GM21723 (cell line): ENCODE data around the gene FAN1.
"Not testable (repeated sequence)": the region's sequence is repeated elsewhere in the genome, so short reads cannot be mapped to it uniquely, and the experiment has no call there.

Experiments
- ATAC-seq: cut with Tn5 transposase; IDR thresholded peaks from one replicate; pipeline ENCODE4 v1.9.1; 2021; ENCODE audit warnings: mild to moderate bottlenecking, moderate library complexity; ENCODE audit not compliant: unreplicated experiment

The FAN1 gene

GRCh38 chr15:30903497-30904187 is at the start of gene FAN1:
Gene FAN1 (plus strand): TSS chr15:30903915. CDS start chr15:30904664, 749 bp downstream.
- peak; percentile 93 for ATAC-seq

DNA sequence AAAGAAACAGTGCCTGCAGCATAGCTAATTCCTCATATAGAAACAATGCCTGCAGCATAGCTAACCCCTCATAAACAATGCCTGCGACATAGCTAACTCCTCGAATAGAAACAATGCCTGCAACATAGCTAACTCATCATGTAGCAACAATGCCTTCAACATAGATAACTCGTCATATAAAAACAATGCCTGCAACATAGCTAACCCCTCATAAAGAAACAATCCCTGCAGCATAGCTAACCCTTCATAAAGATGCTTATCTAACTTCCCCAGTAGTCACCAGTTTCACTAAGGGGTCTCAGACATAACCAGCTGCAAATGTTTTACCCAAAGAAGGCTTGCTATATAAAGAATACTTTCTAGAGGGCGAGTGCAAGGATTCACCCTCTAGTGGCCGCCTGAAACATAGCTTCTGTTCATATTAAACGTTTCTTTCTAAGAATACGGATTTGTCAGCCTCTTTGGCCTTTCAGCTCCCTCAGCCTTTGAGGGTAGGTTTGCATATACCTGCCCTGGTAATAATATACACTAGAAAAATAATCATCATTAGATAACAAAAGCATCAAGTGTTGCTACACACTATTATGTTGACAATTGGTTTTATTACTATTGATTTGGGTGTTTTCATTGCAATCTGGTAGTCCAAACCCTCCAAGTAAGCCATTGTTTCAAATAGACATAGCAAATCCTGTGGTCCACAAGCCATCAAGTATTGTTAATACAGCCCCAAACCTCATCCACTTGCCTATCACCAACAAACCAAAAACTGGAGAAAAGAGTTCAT is 44.4 kb upstream of the FAN1 start:
- ATAC-seq = no peak

GRCh38 chr15:30865257-30865656 is 38.5 kb upstream of the FAN1 start:
- no peak for ATAC-seq

DNA sequence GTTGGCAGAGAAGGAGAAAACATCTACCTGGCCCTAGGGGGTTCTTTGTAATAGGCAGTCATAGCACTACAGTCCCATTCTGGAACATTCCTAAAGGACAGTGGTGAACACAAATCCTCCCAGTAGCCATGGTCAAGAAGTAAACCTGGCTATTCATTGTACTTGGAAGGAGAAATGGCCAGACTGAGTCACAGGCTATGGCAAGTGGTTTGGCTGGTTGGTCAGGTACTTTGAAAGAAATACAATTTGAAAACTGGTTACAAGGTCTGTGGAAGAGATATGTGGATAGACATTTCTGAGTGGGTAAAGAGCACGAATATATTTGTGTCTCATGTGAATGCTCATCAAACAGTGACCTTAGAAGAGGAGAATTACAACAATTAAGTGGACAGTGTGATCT is 33.0 kb upstream of the FAN1 start:
- ATAC-seq = no peak

DNA sequence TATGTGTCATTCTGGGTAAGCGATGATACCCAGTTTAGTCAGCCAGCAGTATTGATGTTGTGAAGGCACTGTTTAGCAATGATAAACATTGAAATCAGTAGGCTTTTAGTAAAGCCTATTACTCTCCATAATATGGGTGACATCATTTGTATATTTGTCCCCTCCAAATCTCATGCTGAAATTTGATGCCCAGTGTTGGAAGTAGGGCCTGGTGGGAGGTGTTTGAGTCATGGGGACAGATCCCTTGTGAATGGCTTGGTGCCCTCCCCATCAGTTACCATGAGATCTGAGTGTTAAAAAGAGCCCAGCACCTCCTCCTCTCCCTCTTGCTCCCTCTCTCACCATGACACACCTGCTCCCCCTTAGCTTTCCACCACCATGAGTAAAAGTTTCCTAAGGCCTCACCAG is 31.4 kb upstream of the FAN1 start:
- ATAC-seq = no peak

DNA sequence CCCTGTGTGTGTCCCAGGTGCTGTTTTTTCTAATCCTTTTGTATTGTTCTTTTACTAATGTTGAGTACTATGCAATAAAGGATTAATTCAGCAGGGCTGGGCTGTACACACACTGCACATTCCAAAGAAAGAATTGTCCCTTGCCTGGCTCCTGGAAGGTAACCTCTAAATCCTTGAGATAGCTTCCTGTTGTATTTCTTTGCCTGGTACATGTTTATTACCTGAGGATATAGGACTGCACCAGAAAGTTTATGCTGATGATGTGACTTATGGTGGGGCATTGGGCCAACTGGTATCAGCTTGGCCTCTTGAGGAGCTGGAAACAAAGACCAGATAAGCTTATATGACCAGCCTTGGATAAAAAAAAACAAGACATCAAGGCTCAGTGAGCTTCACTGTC is 26.6 kb upstream of the FAN1 start:
- no peak for ATAC-seq

DNA sequence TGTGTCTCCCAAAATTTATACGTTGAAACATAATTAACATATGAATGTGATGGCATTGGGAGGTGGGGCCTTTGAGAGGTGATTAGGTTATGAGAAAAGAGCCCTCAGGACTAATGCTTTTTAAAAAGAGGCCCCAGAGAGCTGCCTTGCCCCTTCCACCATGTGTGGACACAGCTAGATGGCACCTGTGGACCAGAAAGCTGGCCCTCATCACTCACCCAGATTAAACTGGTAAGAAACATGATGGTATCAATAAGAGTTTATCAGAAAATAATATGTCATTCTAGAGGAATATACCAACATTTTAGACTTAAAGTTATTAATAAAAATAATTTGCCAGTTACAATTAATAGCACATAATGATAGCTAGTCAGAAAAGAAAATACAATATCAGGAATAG is 25.2 kb upstream of the FAN1 start:
- ATAC-seq = no peak

- no peak for ATAC-seq
These were observed 20.8 kb upstream of the FAN1 start for GRCh38 chr15:30882849-30883433.

- ATAC-seq = not testable (repeated sequence)
These were observed 20.0 kb upstream of the FAN1 start for GRCh38 chr15:30883666-30884065.

DNA sequence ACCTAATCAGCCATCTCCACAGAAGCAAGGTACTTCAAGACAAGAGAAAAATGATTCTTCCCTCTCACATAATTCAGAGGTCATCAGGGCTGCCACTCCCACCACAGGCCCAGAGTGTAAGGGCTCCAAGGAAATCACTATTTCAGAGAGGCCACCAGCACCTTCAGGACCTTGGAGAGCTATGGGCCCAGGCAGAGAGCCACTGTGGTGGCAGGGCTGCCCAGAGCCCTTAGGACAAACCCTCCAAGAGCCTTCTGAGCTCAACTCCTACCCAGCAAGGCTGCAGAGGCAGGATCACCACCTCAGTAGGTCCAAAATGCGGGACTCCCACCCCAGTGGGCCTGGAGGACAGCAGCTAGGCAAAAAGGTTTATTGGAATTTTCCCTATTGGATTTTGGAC is 17.9 kb upstream of the FAN1 start:
- no peak for ATAC-seq

- no peak for ATAC-seq
These were observed 14.5 kb upstream of the FAN1 start for GRCh38 chr15:30889196-30889595.

- ATAC-seq = no peak
These were observed 8.1 kb upstream of the FAN1 start for GRCh38 chr15:30895461-30896210.

DNA sequence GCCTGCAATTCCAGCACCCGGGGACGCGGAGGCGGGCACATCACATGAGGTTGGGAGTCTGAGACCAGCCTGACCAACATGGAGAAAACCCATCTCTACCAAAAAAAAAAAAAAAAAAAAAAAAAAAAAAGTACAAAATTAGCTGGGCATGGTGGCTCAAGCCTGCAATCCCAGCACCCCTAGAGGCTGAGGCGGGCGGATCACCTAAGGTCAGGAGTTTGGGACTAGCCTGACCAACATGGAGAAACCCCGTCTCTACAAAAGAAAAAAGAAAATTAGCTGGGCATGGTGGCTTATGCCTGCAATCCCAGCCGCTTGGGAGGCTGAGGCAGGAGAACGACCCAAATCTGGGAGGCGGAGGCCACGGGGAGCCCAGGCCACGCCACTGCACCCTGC is 7.5 kb upstream of the FAN1 start:
- no peak for ATAC-seq

DNA sequence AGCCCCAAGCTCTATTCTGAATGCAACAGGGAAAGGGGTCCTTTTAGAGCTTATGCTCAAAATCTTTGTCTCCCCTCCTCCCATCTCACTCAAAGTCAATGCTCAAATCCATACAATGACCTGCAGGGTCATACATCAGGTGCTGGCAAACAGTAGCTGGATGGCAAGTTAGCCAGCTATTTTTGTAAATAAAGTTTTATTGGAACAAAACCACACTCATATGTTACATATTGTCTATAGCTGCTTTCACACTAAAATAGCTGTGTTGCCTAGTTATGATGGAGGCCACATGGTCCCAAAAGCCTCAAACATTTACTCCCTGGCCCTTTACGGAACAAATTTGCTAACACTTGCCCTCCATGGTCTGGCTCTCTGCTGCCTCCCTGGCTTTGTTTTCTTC is 1.8 kb upstream of the FAN1 start:
- ATAC-seq = no peak

GRCh38 chr15:30904812-30905211 is 1.1 kb downstream of the FAN1 start:
- ATAC-seq = no peak

DNA sequence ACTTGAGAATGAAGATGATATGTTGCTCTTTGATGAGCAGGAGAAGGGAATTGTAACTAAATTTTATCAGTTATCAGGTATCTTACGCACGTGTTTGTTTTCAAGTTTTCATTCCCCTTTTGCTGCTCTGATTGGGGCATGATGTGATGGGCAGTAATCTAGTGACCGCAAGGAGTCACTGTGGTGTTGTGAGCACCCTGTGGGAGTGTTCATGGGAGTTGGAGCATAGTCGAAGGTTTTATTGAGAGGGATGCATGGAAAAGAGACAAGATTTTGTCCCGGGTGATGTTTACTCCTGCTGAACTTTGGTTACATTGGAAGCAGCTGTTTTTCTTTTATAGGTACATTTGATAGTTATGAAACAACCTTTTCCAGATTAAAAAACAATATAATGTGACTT is 2.1 kb downstream of the FAN1 start:
- ATAC-seq = no peak

GRCh38 chr15:30906366-30906765 is 2.7 kb downstream of the FAN1 start:
- ATAC-seq = no peak

DNA sequence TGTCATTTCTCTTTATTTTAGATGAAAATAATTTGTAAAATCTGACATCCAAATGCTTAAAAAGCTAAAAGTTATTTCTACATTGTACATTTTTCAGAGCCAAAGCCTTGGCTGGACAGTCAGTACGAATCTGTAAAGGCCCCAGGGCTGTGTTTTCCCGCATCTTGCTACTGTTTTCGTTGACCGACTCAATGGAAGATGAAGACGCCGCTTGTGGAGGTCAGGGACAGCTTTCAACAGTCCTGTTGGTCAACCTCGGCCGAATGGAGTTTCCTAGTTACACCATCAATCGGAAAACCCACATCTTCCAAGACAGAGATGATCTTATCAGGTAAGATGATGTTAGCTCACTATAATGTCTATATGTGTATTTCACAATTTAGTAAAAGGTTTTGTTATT is 10.0 kb downstream of the FAN1 start:
- no peak for ATAC-seq

DNA sequence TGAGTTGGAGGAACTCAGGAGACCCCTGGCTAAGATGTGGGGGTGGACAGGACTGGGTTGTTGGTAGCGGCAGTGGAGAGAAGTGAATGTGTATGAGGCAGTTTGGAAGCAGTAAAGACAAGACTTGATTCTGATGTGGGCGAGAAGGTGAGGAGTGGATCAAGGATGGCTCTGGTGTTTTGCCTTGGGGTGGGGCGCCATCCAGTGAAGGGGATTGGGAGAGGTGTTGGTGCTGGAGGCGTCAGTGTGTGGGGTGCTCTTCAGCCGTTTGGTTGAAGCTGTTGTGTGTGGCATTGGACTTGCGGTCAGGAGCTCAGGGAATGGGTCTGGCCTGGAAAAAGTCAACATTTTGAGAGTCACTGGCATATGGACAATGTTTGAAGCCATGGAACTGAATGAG is 13.3 kb downstream of the FAN1 start:
- ATAC-seq = no peak

DNA sequence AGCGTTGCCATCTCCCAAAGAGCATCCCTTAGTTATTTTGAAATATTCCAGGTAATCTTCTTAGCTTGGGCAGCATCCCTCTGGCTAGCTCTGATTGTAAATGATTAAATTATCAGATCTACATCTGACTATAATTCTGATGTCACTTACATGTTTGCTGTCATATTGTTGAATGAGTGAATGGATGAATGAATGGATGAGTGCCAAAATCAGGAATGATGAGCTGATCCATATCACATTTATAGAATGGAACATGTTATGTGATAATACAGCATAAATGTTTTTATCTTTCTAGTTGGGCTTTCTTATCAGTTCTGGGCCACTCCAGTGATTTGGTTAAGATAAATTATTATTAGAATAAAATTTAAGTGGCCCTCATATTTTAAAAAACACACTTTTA is 14.0 kb downstream of the FAN1 start:
- no peak for ATAC-seq

- ATAC-seq = no peak
These were observed 14.7 kb downstream of the FAN1 start for GRCh38 chr15:30918366-30918765.
